IPS-NIHi11 (cell line): Measurements from ENCODE around the gene PRPF38A.
A peak's percentile ranks its signal among the peaks of the same experiment; 100 is the strongest.

ENCODE experiments used
- DNase-seq: peaks from one replicate; pipeline ENCODE4 v3.0.0; 2012; ENCODE audit warnings: mixed read lengths, low spot score

Gene PRPF38A

GRCh38 chr1:52399629-52400028, 4.8 kb upstream of the PRPF38A start:
- no peak for DNase-seq

- DNase-seq: no peak
Measured at GRCh38 chr1:52400131-52400530, 4.3 kb upstream of the PRPF38A start.

- DNase-seq: no peak
Measured at GRCh38 chr1:52402860-52403240, 1.6 kb upstream of the PRPF38A start.

- peak; percentile 73 for DNase-seq
Measured at GRCh38 chr1:52403566-52404115, 761 bp upstream of the PRPF38A start.

GRCh38 chr1:52404975-52405338, 555 bp downstream of the PRPF38A start:
- DNase-seq: no peak

GRCh38 chr1:52413410-52413989, 9.1 kb downstream of the PRPF38A start:
- DNase-seq: no peak

GRCh38 chr1:52414942-52415341, 10.5 kb downstream of the PRPF38A start:
- no peak for DNase-seq

- no peak for DNase-seq
Measured at GRCh38 chr1:52416811-52417210, 12.4 kb downstream of the PRPF38A start.

- no peak for DNase-seq
Measured at GRCh38 chr1:52420713-52421112, 16.3 kb downstream of the PRPF38A start.

- no peak for DNase-seq
Measured at GRCh38 chr1:52423055-52423454, 18.7 kb downstream of the PRPF38A start.

- DNase-seq: no peak
Measured at GRCh38 chr1:52423771-52424170, 19.4 kb downstream of the PRPF38A start.

- no peak for DNase-seq
Measured at GRCh38 chr1:52424231-52424636, 19.8 kb downstream of the PRPF38A start.

GRCh38 chr1:52424813-52425212, 20.4 kb downstream of the PRPF38A start:
- no peak for DNase-seq

GRCh38 chr1:52426371-52426770, 22.0 kb downstream of the PRPF38A start:
- no peak for DNase-seq

- no peak for DNase-seq
Measured at GRCh38 chr1:52427152-52427551, 22.8 kb downstream of the PRPF38A start.

GRCh38 chr1:52432807-52433206, 28.4 kb downstream of the PRPF38A start:
- no peak for DNase-seq

GRCh38 chr1:52435211-52435610, 30.8 kb downstream of the PRPF38A start:
- no peak for DNase-seq

- no peak for DNase-seq
Measured at GRCh38 chr1:52435650-52436049, 31.2 kb downstream of the PRPF38A start.

- no peak for DNase-seq
Measured at GRCh38 chr1:52436817-52437216, 32.4 kb downstream of the PRPF38A start.

- no peak for DNase-seq
Measured at GRCh38 chr1:52439976-52440375, 35.6 kb downstream of the PRPF38A start.

GRCh38 chr1:52444463-52444862, 40.1 kb downstream of the PRPF38A start:
- no peak for DNase-seq

- no peak for DNase-seq
Measured at GRCh38 chr1:52454127-52454526, 49.7 kb downstream of the PRPF38A start.

- no peak for DNase-seq
Measured at GRCh38 chr1:52454779-52455178, 50.4 kb downstream of the PRPF38A start.

- DNase-seq: no peak
Measured at GRCh38 chr1:52455686-52456085, 51.3 kb downstream of the PRPF38A start.
